ENCODE results near the gene VPS29.

- TF ChIP-seq, protein P1, sequence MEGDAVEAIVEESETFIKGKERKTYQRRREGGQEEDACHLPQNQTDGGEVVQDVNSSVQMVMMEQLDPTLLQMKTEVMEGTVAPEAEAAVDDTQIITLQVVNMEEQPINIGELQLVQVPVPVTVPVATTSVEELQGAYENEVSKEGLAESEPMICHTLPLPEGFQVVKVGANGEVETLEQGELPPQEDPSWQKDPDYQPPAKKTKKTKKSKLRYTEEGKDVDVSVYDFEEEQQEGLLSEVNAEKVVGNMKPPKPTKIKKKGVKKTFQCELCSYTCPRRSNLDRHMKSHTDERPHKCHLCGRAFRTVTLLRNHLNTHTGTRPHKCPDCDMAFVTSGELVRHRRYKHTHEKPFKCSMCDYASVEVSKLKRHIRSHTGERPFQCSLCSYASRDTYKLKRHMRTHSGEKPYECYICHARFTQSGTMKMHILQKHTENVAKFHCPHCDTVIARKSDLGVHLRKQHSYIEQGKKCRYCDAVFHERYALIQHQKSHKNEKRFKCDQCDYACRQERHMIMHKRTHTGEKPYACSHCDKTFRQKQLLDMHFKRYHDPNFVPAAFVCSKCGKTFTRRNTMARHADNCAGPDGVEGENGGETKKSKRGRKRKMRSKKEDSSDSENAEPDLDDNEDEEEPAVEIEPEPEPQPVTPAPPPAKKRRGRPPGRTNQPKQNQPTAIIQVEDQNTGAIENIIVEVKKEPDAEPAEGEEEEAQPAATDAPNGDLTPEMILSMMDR (conservative IDR thresholded peaks at IDR 0.05; ENCODE audit: low read depth in 2 of 2), result no peak
- TF ChIP-seq, protein P2, sequence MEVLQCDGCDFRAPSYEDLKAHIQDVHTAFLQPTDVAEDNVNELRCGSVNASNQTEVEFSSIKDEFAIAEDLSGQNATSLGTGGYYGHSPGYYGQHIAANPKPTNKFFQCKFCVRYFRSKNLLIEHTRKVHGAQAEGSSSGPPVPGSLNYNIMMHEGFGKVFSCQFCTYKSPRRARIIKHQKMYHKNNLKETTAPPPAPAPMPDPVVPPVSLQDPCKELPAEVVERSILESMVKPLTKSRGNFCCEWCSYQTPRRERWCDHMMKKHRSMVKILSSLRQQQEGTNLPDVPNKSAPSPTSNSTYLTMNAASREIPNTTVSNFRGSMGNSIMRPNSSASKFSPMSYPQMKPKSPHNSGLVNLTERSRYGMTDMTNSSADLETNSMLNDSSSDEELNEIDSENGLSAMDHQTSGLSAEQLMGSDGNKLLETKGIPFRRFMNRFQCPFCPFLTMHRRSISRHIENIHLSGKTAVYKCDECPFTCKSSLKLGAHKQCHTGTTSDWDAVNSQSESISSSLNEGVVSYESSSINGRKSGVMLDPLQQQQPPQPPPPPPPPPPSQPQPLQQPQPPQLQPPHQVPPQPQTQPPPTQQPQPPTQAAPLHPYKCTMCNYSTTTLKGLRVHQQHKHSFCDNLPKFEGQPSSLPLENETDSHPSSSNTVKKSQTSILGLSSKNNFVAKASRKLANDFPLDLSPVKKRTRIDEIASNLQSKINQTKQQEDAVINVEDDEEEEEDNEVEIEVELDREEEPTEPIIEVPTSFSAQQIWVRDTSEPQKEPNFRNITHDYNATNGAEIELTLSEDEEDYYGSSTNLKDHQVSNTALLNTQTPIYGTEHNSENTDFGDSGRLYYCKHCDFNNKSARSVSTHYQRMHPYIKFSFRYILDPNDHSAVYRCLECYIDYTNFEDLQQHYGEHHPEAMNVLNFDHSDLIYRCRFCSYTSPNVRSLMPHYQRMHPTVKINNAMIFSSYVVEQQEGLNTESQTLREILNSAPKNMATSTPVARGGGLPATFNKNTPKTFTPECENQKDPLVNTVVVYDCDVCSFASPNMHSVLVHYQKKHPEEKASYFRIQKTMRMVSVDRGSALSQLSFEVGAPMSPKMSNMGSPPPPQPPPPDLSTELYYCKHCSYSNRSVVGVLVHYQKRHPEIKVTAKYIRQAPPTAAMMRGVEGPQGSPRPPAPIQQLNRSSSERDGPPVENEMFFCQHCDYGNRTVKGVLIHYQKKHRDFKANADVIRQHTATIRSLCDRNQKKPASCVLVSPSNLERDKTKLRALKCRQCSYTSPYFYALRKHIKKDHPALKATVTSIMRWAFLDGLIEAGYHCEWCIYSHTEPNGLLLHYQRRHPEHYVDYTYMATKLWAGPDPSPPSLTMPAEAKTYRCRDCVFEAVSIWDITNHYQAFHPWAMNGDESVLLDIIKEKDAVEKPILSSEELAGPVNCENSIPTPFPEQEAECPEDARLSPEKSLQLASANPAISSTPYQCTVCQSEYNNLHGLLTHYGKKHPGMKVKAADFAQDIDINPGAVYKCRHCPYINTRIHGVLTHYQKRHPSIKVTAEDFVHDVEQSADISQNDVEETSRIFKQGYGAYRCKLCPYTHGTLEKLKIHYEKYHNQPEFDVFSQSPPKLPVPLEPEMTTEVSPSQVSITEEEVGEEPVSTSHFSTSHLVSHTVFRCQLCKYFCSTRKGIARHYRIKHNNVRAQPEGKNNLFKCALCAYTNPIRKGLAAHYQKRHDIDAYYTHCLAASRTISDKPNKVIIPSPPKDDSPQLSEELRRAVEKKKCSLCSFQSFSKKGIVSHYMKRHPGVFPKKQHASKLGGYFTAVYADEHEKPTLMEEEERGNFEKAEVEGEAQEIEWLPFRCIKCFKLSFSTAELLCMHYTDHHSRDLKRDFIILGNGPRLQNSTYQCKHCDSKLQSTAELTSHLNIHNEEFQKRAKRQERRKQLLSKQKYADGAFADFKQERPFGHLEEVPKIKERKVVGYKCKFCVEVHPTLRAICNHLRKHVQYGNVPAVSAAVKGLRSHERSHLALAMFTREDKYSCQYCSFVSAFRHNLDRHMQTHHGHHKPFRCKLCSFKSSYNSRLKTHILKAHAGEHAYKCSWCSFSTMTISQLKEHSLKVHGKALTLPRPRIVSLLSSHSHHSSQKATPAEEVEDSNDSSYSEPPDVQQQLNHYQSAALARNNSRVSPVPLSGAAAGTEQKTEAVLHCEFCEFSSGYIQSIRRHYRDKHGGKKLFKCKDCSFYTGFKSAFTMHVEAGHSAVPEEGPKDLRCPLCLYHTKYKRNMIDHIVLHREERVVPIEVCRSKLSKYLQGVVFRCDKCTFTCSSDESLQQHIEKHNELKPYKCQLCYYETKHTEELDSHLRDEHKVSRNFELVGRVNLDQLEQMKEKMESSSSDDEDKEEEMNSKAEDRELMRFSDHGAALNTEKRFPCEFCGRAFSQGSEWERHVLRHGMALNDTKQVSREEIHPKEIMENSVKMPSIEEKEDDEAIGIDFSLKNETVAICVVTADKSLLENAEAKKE (CRISPR knock-in tag; IDR thresholded peaks at IDR 0.05), result no peak
- TF ChIP-seq NANOG (IDR thresholded peaks at IDR 0.05; ENCODE audit: borderline replicate concordance), result no peak
- TF ChIP-seq POLR2AphosphoS5 (IDR thresholded peaks at IDR 0.05; ENCODE audit: low read depth), result no peak
- no peak for TF ChIP-seq REST (IDR thresholded peaks at IDR 0.05; ENCODE audit: unreplicated experiment)
- no peak for TF ChIP-seq EZH2 (IDR thresholded peaks at IDR 0.05; ENCODE audit: low read depth, unreplicated experiment)
These were observed 26.5 kb downstream of the VPS29 start for GRCh38 chr12:110475426-110475825.
